ENCODE data around the gene FILIP1L.

FILIP1L gene

DNA sequence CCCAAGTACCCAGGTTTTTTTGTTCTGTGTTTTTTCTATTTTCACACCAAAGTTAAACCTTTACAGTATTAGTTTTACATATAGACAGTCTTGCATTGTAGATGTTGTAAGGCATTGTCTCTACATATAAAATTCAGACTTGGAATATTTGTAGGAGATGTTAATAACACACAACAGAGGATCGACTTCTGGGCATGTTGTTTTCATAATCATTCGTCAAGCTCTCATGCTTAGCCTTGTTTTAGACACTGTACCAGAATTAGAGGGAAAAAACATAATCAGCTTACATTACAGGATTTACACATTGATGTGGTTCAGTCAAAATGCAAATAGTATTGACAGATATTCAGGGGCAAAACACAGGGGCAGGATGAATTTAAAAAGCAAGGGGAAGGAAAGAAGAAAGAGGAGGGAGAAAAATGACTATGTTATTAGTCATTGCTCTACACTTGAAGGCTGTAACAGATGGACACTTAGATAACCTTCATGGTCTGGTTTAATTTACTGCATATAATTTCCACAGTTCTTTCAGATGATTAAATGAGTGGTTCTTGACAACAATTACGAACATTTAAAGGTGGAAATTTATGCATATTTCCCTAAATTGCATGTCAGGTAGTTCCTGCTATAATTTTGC is 289.2 kb downstream of the FILIP1L start:
- no peak for DNase-seq

DNA sequence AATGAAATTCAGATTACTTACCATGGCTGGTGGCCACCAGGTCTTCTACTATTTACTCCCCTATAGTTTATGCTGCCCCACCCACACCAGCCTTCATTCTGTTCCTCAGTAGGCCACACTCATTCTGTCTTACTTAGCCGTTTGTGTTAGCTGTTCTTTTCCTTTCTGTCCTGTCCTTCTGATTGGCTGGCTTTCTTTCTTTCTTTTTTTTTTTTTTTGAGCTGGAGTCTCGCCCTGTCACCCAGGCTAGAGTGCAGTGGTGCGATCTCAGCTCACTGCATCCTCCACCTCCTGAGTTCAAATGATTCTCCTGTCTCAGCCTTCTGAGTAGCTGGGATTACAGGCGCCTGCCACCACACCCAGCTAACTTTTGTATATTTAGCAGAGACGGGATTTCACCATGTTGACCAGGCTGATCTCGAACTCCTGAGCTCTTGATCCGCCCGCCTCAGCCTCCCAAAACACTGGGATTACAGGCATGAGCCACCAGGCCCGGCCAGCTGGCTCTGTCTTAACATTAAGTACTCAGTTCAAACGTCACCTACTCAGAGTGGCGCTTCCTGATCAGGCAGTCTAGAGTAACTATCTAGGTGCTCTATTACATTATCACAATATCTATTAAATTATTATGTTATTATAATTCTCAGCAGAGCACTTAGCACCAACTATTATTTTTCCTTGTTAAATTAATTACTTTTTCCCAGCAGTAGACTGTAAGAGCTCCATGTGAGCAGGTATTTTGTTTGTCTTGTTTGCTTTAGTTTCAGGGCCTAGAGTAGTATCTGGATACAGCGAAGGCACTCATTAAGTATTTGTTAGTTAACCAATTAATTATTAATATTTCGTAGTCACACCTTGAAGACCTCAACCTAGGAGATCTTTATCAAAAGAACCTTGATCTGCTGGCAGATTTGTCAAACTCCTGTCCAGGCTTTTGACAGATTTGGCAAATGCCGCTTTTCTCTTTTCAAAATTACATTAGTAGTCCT is 290.3 kb downstream of the FILIP1L start:
- DNase-seq: no peak

DNA sequence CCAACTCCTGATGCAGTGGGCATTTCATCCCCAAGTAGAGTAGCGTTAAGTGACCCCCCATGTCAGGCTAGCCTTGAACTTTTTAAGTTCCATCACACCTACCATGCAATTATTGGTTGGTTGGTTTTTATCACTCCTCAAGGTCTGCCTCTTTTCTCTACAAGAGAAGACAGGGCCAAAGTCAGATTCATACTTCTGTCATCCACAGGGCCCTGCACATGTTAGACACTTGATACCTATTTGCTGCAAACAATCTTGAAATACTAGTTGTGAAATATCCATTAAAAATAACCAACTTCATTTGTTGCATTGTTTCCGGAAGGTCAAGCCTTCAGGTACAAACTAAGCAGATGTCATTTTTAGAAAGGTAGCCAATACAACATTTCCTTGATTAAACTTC is 295.5 kb downstream of the FILIP1L start:
- DNase-seq: no peak

DNA sequence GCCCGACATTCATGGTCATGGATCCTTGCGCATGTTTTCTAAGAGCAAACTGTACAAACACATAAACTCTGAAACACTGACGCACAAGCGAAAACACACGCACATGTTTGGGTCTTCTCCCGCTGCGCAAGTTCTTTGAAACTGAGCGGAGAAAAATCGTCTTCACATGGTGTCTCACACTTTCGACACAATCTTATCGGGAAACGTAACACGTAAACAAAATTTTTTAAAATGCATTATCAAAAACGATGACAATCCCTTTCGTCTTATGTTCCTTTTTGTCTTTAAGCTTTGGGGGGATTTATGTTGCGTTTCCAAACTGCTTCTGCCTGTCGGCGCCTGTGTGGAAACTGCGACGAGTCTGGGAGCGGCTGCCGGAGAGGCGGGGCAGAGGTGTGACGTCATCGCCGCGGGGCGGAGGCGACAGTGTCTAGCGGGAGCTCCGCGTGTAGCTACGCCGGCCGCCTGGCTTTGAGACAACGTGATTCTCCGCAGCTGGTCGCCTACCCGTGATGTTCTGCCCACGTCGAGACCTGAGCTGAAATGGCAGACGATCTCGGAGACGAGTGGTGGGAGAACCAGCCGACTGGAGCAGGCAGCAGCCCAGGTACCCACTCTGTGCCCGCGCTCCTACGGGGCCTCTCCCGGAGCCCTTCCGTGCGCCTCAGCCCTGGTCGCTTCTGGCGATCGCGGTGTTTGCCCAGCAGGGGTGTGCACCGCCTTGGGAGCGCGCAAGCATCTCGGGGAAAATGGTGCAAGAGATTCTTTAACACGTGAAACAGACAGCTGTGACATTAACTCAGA is 296.7 kb downstream of the FILIP1L start, which contains the start of gene CMSS1:
Gene CMSS1 (plus strand): TSS at position 426 of the 804 bp plus-strand sequence.
- DNase-seq: peak; percentile 40

DNA sequence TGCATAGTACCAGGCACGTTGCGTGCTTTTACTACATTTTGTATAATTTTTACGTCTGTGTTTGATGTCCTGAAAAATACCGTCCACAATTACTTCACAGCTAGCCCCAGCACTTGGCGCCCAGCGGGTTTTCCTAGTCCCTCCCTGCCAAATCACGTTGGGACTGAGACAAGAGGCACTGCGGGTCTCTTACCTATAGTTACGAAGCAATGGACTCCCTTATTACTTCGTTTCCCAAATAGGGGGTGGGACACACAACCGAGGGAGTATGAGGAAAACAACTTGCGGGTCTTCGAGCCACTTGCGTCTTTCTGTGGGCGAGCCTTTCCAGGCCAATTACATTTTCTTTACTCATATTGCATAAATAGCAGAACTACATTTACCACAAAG is 297.3 kb downstream of the FILIP1L start:
- DNase-seq: no peak

DNA sequence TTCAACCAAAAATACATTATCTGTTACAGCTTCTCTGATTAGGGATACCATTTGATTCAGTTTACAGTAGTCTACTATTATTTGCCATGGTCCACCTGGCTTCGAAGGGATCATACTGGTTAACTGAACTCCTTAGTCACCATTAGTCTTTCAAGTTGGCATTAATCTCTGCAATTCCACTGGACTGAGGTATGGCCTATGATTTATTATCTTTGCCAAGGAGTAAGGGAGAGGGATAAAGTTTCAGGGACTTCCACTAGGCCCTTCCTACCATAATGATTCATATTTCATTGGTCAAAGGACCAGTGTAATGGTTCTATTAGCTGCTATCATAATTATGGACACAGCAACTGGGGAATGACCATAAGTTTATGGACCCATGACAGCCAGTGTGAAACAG is 303.9 kb downstream of the FILIP1L start:
- no peak for DNase-seq

DNA sequence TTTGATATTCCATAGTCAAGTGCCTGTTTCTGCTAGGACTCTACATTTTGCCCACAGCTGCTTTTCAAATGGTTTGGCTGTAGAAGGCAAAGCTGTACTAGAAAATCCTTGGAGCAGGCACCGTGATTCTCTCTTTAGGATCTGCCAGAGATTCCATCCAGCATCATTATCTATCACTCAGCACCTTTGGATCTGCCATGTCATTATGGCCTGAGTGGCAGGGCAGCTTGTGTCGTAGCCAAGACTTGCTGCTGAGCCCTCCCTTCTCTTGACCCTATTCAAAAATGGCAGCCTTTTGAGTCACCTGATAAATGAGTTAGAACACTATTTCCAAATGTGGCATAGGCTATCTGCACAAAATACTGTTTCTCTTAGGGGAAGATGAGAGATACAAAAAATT is 304.7 kb downstream of the FILIP1L start:
- DNase-seq: no peak

DNA sequence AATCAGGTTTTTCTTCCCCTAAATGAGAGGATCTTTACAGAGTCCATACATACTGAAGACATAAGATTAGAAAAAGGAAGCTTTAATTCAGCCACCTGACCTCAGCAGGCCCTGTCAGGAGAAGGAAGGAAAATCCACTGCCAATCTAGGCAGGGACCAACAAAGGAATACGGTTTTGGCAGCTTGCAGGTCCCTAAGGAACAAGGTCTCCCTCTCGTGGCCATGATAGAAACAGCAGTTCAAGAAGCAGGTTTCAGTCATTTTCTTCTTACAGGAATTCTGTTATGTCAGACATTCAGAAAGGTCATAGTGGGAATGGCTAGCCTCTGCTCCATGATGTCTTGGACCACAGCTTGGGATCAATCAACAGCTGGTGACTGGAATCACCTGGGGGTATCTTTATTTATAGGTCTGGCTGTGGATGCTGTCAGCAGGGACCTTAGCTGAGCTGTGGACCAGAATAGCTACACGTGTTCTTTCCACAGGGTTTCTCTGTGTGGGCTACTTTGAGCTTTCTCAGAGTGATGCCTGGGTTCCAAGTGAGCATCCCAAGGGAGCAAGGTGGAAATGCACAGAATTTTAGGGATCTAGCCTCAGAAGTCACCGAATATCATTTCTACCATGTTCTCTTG is 306.0 kb downstream of the FILIP1L start:
- no peak for DNase-seq

DNA sequence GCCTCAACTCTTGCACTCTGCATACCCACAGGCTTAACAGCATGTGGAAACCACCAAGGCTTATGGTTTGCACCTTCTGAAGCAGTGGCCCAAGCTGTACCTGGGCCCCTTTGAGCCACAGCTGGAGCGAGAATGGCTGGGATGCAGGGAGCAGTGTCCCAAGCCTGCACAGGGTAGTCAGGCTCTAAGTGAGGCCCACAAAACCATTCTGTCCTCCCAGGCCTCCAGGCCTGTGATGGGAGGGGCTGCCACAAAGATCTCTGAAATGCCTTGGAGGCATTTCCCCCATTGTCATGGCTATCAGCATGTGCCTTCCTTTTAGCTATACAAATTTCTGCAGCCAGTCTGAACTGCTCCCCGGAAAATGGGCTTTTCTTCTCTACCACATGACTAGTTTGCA is 309.1 kb downstream of the FILIP1L start:
- DNase-seq: no peak

DNA sequence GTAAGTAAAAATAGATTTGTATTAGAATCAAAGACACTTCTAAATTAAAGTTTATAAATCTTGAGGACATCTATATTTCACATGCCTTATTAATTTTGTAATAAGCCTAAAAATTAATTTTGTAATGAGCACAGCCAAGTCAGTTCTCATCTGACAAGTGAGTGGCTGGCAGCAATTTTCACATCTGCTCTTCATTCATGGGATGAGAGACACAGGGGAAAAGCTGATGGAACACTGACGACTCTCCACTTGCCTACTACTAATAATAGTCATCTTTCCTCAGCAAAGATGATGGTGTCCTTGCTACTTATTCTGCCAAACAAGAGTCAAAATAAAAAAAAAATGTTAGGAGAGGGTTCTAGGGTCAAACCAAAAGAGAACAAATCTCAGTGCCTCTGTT is 311.0 kb downstream of the FILIP1L start:
- no peak for DNase-seq

DNA sequence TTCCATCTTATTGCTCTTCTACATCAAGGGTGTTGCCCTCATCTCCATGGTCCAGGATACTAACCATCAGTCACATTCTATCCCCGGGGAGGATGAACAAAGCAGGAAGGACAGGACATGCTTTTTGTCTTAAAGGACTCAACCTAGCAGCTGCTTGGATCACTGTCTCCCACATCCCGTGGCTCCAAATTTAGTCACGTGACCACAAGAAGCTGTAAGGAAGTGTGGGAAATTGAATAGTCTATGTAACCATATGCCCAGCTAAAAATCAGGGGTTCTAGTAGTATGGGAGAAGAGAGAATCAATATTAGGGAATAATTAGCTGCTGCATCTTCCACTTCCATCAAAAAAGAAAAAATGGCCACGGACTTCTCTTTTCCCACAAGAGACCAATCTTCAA is 314.9 kb downstream of the FILIP1L start:
- DNase-seq: no peak

DNA sequence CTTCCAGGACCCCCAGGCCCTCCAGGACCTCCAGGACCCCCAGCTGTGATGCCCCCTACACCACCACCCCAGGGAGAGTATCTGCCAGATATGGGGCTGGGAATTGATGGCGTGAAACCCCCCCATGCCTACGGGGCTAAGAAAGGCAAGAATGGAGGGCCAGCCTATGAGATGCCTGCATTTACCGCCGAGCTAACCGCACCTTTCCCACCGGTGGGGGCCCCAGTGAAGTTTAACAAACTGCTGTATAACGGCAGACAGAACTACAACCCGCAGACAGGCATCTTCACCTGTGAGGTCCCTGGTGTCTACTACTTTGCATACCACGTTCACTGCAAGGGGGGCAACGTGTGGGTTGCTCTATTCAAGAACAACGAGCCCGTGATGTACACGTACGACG is 318.7 kb downstream of the FILIP1L start:
- DNase-seq: no peak

DNA sequence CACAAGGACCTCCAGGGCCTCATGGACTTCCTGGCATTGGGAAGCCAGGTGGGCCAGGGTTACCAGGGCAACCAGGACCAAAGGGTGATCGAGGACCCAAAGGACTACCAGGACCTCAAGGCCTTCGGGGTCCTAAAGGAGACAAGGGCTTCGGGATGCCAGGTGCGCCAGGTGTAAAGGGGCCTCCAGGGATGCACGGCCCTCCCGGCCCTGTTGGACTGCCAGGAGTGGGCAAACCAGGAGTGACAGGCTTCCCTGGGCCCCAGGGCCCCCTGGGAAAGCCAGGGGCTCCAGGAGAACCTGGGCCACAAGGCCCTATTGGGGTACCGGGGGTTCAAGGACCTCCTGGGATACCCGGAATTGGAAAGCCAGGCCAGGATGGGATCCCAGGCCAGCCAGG is 319.8 kb downstream of the FILIP1L start:
- no peak for DNase-seq

DNA sequence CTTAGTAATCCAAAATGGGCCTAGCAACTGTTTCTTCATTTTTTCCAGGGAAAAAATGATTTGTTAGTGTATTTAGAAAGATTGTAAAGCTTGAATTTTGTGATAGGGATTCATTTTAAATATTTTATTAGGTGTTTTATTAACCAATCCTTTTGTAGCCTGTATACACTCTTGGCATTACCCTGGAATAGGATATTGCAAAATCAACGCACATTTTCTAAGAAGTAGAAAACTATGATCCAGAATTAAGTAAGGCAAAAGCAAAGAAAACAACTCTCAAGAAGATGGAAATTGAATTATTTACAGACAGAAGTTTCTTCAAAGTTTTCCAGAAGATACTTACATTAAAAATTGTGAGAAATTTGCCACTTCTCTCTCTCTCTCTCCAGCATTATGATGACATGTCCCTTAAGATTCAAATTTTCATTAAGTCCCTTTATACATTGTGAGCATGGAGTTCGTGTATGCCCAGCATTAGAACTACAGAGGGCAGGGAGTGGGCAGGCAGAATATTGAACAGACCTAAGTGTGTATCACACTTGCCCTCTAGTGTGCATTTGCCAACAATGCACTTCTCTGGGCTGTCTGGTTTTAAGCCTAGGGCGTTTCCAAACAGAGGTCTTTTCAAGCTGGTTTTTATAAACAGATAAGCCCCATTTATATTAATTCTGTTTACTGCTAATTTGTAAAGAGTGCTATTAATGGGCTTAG is 325.1 kb downstream of the FILIP1L start:
- DNase-seq: no peak
